ENCODE results near the gene DIP2C. TPM values are rescaled to one million over a fixed set of nuclear protein-coding genes. Genes with fewer than 3 reads are reported as not detected.

DIP2C gene
- total RNA-seq, 1 donor from 2014 or later: 0.53 TPM

GRCh38 chr10:308572-309085 is 380.8 kb downstream of the DIP2C start:
- no peak overlapping the region for H3K4me3 ChIP-seq (ENCODE audit: low read depth, low read length)
- DNase-seq (ENCODE audit: low read depth) (no peak), FAIRE-seq (no peak)
- H3K27me3 ChIP-seq (ENCODE audit: control insufficient read depth, insufficient read depth, low read length): no peaks in the 10 kb centered on the region
- no peak for TF ChIP-seq CTCF (IDR thresholded peaks at IDR 0.05; ENCODE audit: insufficient read depth, low read length, severe bottlenecking)
- no peaks in the 10 kb centered on the region for H3K36me3 ChIP-seq (ENCODE audit: control insufficient read depth, insufficient read depth, low read length)

- no peaks in the 10 kb centered on the region for H3K36me3 ChIP-seq (ENCODE audit: control insufficient read depth, insufficient read depth, low read length)
- TF ChIP-seq CTCF (IDR thresholded peaks at IDR 0.05; ENCODE audit: insufficient read depth, low read length, severe bottlenecking): no peak
- no peaks in the 10 kb centered on the region for H3K27me3 ChIP-seq (ENCODE audit: control insufficient read depth, insufficient read depth, low read length)
- no peak overlapping the region for H3K4me3 ChIP-seq (ENCODE audit: low read depth, low read length)
- DNase-seq (ENCODE audit: low read depth) (no peak), FAIRE-seq (no peak)
These were observed 381.4 kb downstream of the DIP2C start for GRCh38 chr10:308101-308500.

- no peaks in the 10 kb centered on the region for H3K36me3 ChIP-seq (ENCODE audit: control insufficient read depth, insufficient read depth, low read length)
- TF ChIP-seq CTCF (IDR thresholded peaks at IDR 0.05; ENCODE audit: insufficient read depth, low read length, severe bottlenecking): no peak
- no peaks in the 10 kb centered on the region for H3K27me3 ChIP-seq (ENCODE audit: control insufficient read depth, insufficient read depth, low read length)
- FAIRE-seq (no peak), DNase-seq (ENCODE audit: low read depth) (no peak)
- H3K4me3 ChIP-seq (ENCODE audit: low read depth, low read length): no peak overlapping the region
These were observed 381.8 kb downstream of the DIP2C start for GRCh38 chr10:307659-308058.

GRCh38 chr10:306675-307185 is 382.7 kb downstream of the DIP2C start:
- H3K36me3 ChIP-seq (ENCODE audit: control insufficient read depth, insufficient read depth, low read length): no peaks in the 10 kb centered on the region
- DNase-seq (ENCODE audit: low read depth) (no peak), FAIRE-seq (no peak)
- no peak overlapping the region for H3K4me3 ChIP-seq (ENCODE audit: low read depth, low read length)
- no peak for TF ChIP-seq CTCF (IDR thresholded peaks at IDR 0.05; ENCODE audit: insufficient read depth, low read length, severe bottlenecking)
- H3K27me3 ChIP-seq (ENCODE audit: control insufficient read depth, insufficient read depth, low read length): no peaks in the 10 kb centered on the region

GRCh38 chr10:306007-306674 is 383.3 kb downstream of the DIP2C start:
- H3K4me3 ChIP-seq (ENCODE audit: low read depth, low read length): no peak overlapping the region
- DNase-seq (ENCODE audit: low read depth) (no peak), FAIRE-seq (no peak)
- H3K27me3 ChIP-seq (ENCODE audit: control insufficient read depth, insufficient read depth, low read length): no peaks in the 10 kb centered on the region
- no peaks in the 10 kb centered on the region for H3K36me3 ChIP-seq (ENCODE audit: control insufficient read depth, insufficient read depth, low read length)
- TF ChIP-seq CTCF (IDR thresholded peaks at IDR 0.05; ENCODE audit: insufficient read depth, low read length, severe bottlenecking): no peak

Measured in bronchial epithelial cell (primary cell).